NCI-H2029 (cell line): ENCODE measurements around the gene PRR32.
"Not testable (repeated sequence)": the region's sequence is repeated elsewhere in the genome, so short reads cannot be mapped to it uniquely, and the experiment has no call there.

Experiments
- DNase-seq: peaks from one replicate; lab custom pipeline; 2025; lab: John Stamatoyannopoulos, UW

PRR32 gene, protein sequence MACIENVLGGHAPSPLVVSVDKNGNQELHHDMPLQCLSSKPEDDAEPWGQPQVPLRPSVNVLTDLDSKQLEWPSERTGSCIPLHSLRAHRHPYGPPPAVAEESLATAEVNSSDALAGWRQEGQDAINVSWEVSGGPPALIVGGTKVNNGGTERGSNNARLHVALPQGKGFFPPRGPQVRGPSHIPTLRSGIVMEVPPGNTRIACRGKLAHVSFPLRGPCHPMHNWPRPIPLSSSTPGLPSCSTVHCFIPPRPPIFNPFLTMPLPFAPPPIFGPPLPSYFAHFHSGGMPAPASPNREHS

DNA sequence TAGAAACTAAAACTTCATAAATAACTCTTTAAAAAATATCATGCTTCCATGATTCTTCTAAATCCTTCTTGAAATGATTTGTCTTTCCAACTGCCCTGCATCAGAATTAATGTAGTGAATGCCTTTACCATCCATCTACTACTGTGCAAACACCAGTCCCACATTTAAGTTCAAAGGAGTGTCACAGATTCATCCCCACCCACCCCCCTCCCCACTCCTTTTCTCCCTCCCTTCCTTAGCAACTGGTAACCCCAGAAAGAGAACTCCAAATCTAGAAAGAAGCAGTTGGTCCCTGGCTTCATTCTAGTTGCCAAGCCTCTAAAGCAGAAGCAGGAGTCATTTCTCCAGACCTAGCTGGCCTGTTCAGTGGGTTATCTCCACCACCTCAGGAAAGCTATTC is at the start of gene PRR32:
PRR32 (plus strand) TSS at position 301 of the 400 bp plus-strand sequence. CDS start 115 bp downstream, outside the sequence.
- no peak for DNase-seq

DNA sequence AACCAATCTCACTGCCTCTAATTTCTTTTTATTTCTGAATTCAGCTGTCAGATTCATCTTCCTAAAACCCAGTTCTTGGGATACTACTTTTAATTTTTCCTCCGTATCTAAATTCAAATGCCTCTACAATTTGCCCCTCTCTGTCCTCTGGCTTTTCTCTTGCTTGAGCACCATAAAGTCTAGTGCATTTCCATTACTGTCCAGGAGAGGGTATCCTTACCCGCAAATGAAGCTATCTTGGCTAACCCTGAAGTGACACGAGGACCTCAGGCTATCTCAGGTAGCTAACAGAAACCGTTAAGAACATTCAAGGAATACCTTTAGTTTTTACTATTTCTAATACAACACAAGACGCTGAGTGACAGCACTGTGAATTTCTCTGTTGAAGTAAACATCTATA is 49.4 kb upstream of the PRR32 start:
- peak; percentile 2 for DNase-seq

DNA sequence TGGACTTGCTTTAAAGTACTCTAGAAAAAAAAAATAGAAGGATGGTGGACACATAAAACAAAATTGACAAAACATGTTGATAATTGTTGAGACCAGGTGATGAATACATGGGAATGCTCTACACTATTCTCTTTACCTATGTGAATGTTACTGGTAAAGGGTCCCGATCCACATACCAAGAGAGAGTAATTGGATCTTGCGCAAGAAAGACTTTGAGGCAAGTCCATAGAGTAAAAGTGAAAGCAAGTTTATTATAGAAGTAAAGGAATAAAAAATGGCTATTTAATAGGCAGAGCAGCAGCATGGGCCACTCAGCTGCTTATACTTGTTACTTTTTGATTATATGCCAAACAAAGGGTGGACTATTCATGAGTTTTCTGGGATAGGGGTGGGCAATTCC is 34.0 kb upstream of the PRR32 start:
- no peak for DNase-seq

DNA sequence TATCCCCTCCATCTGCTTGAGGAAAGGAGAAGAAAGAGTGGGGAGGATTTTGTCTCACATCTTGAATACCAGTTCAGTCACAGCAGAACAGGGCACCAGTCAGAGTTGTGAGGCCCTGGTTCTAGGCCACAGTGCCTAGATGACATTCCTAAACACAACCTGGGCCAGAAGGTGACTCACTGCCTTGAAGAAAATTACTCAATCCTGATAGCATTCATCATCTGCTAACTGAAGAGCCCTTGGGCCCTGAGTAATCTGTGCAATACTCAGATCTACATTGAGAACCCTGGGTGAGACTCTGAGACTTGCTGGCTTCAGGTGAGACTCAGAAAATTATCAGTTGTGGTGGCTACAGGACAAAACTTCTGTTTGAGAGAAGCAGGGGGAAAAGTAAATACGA is 20.5 kb upstream of the PRR32 start:
- DNase-seq: no peak

GRCh38 chrX:126806784-126807183 is 12.7 kb upstream of the PRR32 start:
- not testable (repeated sequence) for DNase-seq

DNA sequence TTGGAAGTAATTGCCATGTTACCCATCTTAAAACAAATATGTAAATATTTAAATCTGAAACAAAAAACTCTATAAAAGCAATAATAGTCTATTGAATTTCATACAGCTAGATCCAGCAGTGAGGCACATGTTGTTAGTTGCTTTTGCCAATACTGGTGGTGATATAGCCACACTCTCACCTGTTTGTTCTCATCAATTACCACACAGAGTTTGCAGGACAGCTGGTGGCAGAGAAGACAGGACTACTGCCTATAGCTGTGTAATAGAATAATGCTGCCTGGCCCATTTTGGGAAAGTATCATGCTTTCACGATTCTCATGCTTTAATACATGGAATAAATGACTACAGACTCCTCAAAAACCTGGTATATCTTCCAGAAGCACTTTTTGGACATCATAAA is 3.7 kb upstream of the PRR32 start:
- DNase-seq: no peak

DNA sequence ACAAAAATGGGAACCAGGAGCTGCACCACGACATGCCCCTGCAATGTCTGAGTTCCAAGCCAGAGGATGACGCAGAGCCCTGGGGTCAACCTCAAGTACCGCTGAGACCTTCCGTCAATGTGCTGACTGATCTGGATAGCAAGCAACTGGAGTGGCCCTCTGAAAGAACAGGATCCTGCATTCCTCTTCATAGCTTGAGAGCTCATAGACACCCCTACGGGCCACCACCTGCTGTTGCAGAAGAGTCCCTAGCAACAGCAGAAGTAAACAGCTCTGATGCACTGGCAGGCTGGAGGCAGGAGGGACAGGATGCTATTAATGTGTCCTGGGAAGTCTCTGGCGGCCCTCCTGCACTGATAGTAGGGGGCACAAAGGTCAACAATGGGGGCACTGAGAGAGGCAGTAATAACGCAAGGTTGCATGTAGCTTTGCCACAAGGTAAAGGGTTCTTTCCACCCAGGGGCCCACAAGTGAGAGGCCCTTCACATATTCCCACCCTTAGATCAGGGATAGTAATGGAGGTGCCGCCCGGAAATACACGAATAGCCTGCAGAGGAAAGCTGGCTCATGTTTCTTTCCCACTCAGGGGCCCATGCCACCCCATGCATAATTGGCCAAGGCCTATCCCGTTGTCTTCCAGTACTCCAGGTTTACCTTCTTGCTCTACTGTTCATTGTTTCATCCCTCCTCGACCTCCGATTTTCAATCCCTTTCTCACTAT is 1.3 kb downstream of the PRR32 start:
- peak; percentile 31 for DNase-seq

DNA sequence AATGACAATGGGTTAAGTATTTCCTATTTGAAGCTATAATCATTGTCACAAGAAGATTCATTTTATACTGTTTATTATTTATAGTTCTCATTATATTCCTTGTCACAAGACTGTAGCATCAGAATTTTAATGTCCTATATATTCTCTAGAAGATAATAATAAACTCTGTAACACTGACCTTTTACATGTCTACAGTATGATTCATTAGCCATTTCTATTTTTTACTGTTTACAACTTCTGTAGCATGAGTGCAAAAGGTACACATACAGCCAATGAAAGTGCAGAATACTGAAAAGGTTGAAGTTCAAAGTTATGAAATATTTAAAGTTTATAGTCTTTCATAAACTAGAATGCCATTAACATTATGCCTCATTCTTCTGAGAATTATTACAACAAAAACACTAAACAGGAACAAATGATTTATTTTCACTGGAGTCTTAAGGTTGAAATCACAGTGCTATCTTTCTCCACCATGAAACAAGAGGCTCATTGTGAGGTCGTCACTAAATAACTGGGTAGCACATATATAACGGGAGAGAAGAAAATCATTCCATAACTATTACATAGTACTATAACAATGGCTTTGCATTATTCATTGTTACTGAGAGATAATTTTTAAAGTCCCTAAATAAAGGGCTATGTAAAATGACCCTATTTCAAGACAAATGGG is 4.9 kb downstream of the PRR32 start:
- no peak for DNase-seq

GRCh38 chrX:126825566-126826193 is 6.2 kb downstream of the PRR32 start:
- DNase-seq: no peak

DNA sequence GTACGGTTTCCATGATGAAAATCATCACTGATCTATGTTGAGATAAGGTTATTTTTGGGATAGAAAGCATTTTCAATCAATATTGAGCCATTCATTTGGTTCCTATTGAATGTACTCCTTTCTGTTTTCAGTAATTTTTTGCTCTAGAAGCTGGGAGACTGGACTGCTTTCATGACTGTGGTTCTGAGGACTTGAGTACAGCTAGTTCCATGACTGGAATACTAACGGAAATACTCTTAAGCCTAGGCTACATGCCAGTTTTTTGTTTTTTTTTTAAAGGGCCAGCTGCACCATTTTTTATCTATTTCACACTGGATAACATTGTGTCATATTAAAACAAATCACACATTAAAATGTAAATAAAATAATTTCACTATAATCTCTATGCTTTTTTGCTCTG is 16.7 kb downstream of the PRR32 start:
- DNase-seq: peak; percentile 10

DNA sequence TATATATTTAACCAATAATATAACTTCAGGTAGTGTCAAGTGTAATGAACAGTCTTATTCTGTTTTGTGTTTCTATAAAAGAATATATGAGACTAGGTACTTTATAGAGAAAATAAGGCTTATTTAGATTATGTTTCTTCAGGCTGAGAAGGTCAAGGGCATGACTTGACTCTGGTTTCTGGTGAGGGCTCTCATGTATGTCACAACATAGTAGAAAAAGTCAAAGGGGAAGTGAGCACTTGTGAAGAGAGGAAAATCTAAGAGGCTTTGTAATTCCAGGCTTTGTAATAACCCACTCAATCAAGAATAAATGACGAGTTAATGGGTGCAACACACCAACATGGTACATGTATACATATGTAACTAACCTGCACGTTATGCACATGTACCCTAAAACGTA is 27.6 kb downstream of the PRR32 start:
- DNase-seq: peak; percentile 11

DNA sequence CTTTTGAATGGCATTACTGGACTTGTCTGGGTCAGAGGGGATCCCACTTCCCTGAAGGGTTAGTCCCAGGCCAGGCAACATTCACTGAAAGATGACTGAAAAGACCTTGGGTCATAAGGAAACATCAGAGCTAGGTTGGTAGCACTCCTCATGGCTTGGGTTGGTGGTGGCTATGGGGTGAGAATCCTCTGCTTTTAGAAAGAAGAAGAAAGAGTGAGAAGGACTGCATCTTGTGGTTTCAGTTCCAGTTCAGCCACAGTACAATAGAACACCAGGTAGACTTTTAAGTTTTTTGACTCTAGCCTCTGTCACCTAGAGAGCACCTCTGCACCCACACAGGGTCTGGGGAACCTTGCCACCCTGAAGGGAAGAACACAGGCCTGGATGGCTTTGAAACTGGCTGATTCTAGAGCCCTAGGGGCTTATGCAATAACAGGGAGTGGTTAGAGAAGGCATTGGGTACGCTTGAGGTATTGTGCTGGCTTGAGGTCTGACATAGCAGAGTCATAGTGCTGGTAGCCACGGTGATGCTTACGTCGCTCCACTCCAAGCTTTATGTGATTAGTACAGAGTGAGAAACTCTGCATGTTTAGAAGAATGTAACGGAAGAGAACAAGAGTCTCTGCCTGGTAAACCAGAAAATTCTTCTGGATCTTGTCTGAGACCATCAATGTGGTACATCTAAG is 36.5 kb downstream of the PRR32 start:
- no peak for DNase-seq
